ENCODE data around the gene MGAT4A. TPM values are rescaled to one million over a fixed set of nuclear protein-coding genes. Genes with fewer than 3 reads are reported as not detected.
A peak's percentile ranks its signal among the peaks of the same experiment; 100 is the strongest.
"Not testable (repeated sequence)": the region's sequence is repeated elsewhere in the genome, so short reads cannot be mapped to it uniquely, and the experiment has no call there.

Gene MGAT4A
- total RNA-seq, 2 experiments from 2014 or later, result 93.9 to 109 TPM

DNA sequence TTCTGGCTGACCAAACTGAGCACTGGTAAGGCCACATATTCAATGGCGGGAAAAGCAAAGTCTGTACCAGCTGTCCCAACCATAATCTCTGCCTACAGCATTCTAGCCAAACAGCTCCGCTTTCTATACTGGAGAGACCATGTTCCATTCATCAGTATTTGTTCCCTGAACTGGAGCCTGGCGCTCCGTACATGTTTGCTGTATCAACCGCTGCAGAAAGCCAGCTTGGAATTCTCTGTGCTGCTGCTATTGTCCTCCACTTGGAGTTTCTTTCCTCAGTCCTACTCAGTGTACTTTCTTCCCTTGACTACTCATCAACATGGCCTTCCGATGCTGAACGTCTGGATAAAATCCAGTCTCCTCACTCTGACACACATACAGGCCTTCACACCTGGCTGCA lies 124.5 kb downstream of the MGAT4A start:
- Mint-ChIP-seq H3K36me3 (ENCODE audit: low read depth) (peaks cover 23% of the 10 kb centered on the region), H3K27me3 (no peaks in the 10 kb centered on the region), H3K27ac (no peak overlapping the region), H3K9me3 (no peaks in the 10 kb centered on the region), H3K4me1 (peaks cover 58% of the 10 kb centered on the region), H3K4me3 (no peak overlapping the region)
- no peak for DNase-seq
- POLR2A ChIA-PET, result no interaction called here
- CTCF ChIA-PET, result interaction anchor here (0.6 to 1.8 kb wide), 4 partner anchors 11 to 432 kb away, joined by 3 to 4 read pairs (median 3); no protein-coding TSS in a partner anchor

DNA sequence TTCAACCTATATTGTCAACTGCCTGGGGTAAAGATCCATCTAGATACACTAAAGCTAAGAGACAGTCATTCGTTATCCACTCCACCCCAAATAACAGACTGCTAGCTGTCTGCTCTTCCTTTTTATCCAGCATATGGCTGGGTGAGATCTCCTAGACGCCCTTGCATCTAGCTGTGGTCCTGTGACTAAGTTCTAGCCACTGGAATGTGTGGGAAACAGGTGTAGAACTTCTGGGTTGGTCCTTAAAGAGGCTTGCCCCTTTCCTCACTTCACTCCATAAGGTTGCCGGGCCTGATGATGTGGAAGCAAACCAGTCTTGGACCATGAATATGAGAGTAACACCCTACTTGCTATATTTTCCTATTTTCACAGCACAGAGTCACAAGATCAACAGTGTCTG lies 125.9 kb downstream of the MGAT4A start:
- H3K4me3 Mint-ChIP-seq, result no peak overlapping the region
- H3K9me3 Mint-ChIP-seq, result no peaks in the 10 kb centered on the region
- DNase-seq, result no peak
- peaks cover 45% of the 10 kb centered on the region for H3K4me1 Mint-ChIP-seq
- peaks cover 17% of the 10 kb centered on the region for H3K36me3 Mint-ChIP-seq (ENCODE audit: low read depth)
- POLR2A ChIA-PET, result no interaction called here
- H3K27ac Mint-ChIP-seq, result no peak overlapping the region
- no peaks in the 10 kb centered on the region for H3K27me3 Mint-ChIP-seq
- CTCF ChIA-PET, result interaction anchor here (1.3 kb wide), 1 partner anchor 13 kb away, joined by 3 read pairs; no protein-coding TSS in a partner anchor

DNA sequence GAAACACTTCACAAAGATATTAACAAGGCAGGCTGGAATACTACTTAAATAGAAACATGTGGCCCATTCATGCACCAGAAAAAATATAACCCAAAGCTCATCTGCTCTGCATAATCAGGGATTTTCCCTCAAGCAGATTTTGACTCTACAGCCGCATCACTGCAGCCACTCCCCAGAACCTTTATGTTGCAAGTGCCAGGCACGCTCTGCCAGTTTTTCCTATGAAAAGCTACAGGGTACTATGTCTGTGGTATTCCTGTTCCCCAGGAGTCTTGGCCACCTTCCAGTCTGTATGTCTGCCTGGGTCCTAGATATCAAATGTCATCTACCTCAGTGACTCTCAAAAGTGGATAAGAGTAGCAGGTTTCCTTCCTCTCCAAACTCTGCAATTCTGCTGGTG lies 126.4 kb downstream of the MGAT4A start:
- POLR2A ChIA-PET, result no interaction called here
- CTCF ChIA-PET, result interaction anchor here (1.3 kb wide), 1 partner anchor 13 kb away, joined by 3 read pairs; no protein-coding TSS in a partner anchor
- H3K9me3 Mint-ChIP-seq, result no peaks in the 10 kb centered on the region
- peaks cover 42% of the 10 kb centered on the region for H3K4me1 Mint-ChIP-seq
- H3K27ac Mint-ChIP-seq, result no peak overlapping the region
- peaks cover 19% of the 10 kb centered on the region for H3K36me3 Mint-ChIP-seq (ENCODE audit: low read depth)
- DNase-seq, result no peak
- no peaks in the 10 kb centered on the region for H3K27me3 Mint-ChIP-seq
- H3K4me3 Mint-ChIP-seq, result no peak overlapping the region

DNA sequence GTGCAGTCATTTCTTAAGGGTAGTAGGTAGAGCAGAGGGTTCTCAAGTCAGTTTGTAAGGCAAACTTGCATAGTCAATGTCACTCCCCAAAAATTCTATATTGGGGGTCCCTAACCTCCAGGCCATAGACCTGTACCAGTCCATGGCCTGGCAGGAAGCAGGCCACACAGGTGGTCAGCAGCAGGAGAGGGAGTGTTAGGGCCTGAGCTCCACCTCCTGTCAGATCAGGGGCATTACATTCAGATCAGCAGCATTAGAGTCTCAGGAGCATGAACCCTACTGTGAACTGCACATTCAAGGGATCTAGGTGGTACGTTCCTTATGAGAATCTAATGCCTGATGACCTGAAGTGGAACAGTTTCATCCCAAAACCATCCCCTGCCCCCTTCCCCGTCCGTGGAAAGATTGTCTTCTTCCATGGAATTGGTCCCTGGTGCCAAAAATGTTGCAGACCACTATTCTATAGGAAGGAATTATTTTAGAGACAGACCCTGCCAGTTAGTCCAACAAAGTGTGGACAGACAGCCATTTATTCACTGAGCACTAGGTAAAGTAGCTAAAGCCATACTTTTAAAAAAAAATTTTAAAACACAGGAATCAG lies 129.3 kb downstream of the MGAT4A start:
- peaks cover 24% of the 10 kb centered on the region for H3K36me3 Mint-ChIP-seq (ENCODE audit: low read depth)
- DNase-seq, result no peak

DNA sequence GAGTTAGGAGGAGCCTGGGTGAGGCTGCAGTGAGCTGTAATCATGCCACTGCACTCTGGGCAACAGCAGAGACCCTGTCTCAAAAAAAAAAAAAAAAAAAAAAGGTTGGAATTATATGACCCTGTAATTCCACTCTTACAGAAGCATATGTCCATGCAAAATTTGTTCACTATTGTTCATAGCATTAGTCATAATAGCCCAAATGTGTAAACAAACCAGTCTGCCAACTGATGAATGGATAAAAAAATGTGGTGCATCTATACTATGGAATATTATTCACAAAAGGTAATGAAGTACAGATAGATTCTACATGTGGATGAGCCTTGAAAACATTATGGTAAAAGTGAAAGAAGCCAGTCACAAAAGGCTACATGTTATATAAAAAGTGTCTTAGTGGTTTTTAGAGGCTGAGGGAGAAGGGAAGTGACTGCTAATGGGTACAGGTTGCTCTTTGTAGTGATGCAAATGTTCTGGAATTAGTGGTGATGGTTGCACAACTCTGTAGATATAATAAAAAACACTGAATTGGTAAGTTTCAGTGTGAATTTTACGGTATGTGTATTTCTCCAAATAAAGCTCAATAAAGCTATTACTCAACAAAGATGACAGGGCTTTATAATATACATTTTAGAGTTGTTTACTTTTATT lies 132.0 kb downstream of the MGAT4A start:
- Mint-ChIP-seq H3K36me3 (ENCODE audit: low read depth) (peaks cover 38% of the 10 kb centered on the region), H3K4me3 (no peak overlapping the region), H3K9me3 (peaks cover 2% of the 10 kb centered on the region), H3K4me1 (peaks cover 19% of the 10 kb centered on the region), H3K27me3 (no peaks in the 10 kb centered on the region), H3K27ac (peak overlapping the region; percentile 54)
- ChIA-PET CTCF (interaction anchor here (1.3 kb wide), 1 partner anchor 223 kb away, joined by 4 read pairs; no protein-coding TSS in a partner anchor), POLR2A (no interaction called here)
- no peak for DNase-seq

More for the DNA sequence above, 129.3 kb downstream of the MGAT4A start:
- Mint-ChIP-seq H3K4me1 (peaks cover 41% of the 10 kb centered on the region), H3K4me3 (no peak overlapping the region), H3K27me3 (no peaks in the 10 kb centered on the region), H3K9me3 (no peaks in the 10 kb centered on the region), H3K27ac (peak overlapping the region; percentile 31)
- ChIA-PET POLR2A (no interaction called here), CTCF (interaction anchor here (0.6 to 1.8 kb wide), 4 partner anchors 10 to 441 kb away, joined by 3 to 4 read pairs (median 3); no protein-coding TSS in a partner anchor)

DNA sequence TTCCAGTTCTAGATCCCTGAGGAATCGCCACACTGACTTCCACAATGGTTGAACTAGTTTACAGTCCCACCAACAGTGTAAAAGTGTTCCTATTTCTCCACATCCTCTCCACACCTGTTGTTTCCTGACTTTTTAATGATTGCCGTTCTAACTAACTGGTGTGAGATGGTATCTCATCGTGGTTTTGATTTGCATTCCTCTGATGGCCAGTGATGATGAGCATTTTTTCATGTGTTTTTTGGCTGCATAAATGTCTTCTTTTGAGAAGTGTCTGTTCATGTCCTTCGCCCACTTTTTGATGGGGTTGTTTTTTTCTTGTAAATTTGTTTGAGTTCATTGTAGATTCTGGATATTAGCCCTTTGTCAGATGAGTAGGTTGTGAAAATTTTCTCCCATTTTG lies 136.3 kb downstream of the MGAT4A start:
- H3K4me3 Mint-ChIP-seq, CTCF ChIA-PET, H3K27me3 Mint-ChIP-seq, H3K9me3 Mint-ChIP-seq, DNase-seq, POLR2A ChIA-PET, H3K27ac Mint-ChIP-seq: not testable (repeated sequence)
- peaks cover 64% of the 10 kb centered on the region for H3K36me3 Mint-ChIP-seq (ENCODE audit: low read depth)
- peaks cover 17% of the 10 kb centered on the region for H3K4me1 Mint-ChIP-seq

DNA sequence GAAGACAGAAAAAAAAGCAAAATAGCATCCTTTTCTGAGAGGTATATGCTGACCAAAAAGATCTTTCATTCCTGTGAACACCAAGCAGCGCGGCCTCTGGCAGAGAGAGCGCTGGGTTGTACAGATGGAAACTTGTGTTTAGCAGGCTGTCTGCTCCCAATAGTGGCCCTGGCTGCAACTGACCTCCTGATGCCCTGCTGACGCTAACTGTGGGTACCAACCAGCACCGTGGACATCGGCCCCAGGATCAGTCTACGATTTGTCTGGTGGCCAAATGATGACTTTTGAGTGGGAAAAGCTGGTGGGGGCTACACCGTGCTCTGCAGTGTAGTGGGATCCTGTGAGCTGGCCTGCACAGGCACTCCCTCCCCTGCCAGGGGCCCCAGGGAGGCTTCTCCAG lies 138.4 kb downstream of the MGAT4A start:
- ChIA-PET CTCF (no interaction called here), POLR2A (no interaction called here)
- no peak overlapping the region for H3K4me3 Mint-ChIP-seq
- no peak overlapping the region for H3K27ac Mint-ChIP-seq
- DNase-seq, result no peak
- peaks cover 16% of the 10 kb centered on the region for H3K4me1 Mint-ChIP-seq
- H3K36me3 Mint-ChIP-seq (ENCODE audit: low read depth), result peaks cover 72% of the 10 kb centered on the region
- H3K9me3 Mint-ChIP-seq, result peaks cover 9% of the 10 kb centered on the region
- no peaks in the 10 kb centered on the region for H3K27me3 Mint-ChIP-seq

DNA sequence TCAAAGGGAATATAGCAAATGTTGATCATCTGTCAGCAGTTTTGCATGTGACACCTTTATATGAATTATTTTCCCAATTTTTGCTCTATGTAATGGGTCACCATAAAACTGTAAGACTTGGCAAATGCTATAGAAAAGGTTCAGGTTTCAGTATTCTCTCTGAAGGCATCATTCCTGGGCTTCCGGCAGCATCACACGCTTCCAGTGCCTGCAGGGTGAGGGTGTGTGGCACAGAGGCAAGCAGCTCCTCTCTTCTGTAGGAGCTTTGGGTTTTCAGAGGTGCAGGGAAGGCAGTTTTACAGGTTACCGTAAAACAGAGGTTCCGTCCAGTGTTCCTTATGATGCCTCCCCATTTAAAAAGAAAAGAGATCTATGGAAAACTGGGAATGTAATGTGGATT lies 141.4 kb downstream of the MGAT4A start:
- CTCF ChIA-PET, result no interaction called here
- Mint-ChIP-seq H3K9me3 (peaks cover 9% of the 10 kb centered on the region), H3K4me3 (no peak overlapping the region), H3K4me1 (peaks cover 16% of the 10 kb centered on the region), H3K27ac (no peak overlapping the region), H3K27me3 (no peaks in the 10 kb centered on the region), H3K36me3 (ENCODE audit: low read depth) (peaks cover 79% of the 10 kb centered on the region)
- DNase-seq, result no peak
- POLR2A ChIA-PET, result no interaction called here

DNA sequence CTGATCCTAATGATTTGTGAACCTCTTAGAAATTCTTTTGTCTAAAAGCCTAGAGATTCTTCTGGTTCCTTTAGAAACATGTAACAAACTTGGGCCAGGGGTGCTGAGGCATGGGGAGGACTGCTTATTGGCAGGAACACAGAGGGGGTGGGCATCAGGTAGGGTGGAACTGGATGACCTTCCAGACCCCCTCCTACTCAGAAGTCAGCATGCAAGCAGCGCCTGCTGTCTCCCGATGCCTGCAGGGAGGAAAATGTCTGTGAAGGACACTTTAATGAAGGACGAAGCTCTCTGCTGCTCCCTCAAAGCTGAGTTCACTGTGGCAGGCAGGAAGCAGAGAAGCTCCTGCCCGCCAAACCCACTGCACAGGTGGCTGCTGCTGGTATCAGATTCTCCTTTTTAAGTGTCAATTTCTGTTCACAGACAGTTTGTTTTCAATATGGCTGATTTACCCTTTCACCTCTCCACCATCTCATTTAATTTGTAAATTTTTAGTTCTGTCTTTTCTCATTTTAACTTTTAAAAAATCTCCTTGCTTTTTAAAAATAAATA lies 142.0 kb downstream of the MGAT4A start:
- H3K36me3 Mint-ChIP-seq (ENCODE audit: low read depth), result peaks cover 74% of the 10 kb centered on the region

DNA sequence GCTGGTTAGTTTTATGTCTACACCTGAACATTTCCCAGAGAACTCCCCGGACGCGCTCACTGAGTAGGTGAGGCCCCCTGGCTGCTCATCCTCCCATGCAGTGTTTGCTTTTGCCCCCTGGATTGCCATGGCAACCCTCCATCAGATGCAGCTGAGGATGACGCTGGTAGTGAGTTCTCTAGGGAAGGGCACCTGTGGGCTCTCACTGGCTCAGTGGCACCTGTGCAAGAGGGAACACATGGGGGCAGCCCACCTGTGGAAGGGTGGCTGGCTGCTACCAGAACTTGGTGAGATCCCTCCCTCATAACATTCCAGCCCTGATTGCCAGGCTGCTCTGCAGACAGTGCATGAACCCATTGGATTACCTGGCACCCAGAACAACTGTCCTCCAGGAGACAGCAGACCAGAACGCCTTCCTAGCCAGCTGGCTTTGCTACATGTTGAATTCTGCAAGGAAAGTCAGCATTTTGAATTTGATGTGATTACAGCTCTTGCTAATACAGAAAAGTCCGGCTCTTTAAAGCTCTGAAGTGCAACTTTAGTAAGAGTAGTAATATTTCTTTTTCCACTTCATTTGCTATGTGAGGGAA lies 144.3 kb downstream of the MGAT4A start:
- no peaks in the 10 kb centered on the region for H3K9me3 Mint-ChIP-seq
- H3K27me3 Mint-ChIP-seq, result no peaks in the 10 kb centered on the region
- ChIA-PET CTCF (interaction anchor here (0.7 to 1.1 kb wide), 2 partner anchors 10 to 17 kb away, joined by 3 to 5 read pairs; no protein-coding TSS in a partner anchor), POLR2A (interaction anchor here (0.6 kb wide), 1 partner anchor 48 kb away, joined by 5 read pairs; no protein-coding TSS in a partner anchor)
- H3K27ac Mint-ChIP-seq, result no peak overlapping the region
- H3K4me1 Mint-ChIP-seq, result peaks cover 16% of the 10 kb centered on the region
- no peak for DNase-seq
- no peak overlapping the region for H3K4me3 Mint-ChIP-seq
- peaks cover 69% of the 10 kb centered on the region for H3K36me3 Mint-ChIP-seq (ENCODE audit: low read depth)

More for the DNA sequence above, 142.0 kb downstream of the MGAT4A start:
- Mint-ChIP-seq H3K9me3 (peaks cover 8% of the 10 kb centered on the region), H3K27ac (peak overlapping the region; percentile 63), H3K4me1 (peaks cover 16% of the 10 kb centered on the region), H3K4me3 (no peak overlapping the region), H3K27me3 (no peaks in the 10 kb centered on the region)
- ChIA-PET CTCF (no interaction called here), POLR2A (no interaction called here)
- DNase-seq, result no peak

DNA sequence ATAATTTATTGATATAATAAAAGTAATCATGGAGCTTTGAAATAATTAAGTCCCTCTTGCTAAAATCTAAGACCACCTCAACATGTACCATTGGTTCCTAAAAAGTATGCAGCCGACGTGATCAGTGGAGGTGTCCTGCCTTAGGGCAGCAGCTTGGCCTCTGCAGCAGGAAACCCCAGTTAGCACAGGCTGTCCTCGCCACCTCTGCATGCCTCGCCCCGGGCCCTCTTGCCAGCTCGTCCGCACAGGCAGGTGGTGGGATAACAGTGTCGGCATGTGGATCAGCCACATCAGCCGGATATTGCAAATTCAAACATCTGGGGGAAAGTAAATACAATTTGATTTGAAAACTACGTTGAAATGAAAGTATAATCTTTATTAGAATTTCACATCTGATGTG lies 145.5 kb downstream of the MGAT4A start:
- POLR2A ChIA-PET, result no interaction called here
- peaks cover 61% of the 10 kb centered on the region for H3K36me3 Mint-ChIP-seq (ENCODE audit: low read depth)
- no peaks in the 10 kb centered on the region for H3K9me3 Mint-ChIP-seq
- H3K27me3 Mint-ChIP-seq, result no peaks in the 10 kb centered on the region
- CTCF ChIA-PET, result interaction anchor here (0.6 kb wide), 1 partner anchor 199 kb away, joined by 3 read pairs; no protein-coding TSS in a partner anchor
- peaks cover 13% of the 10 kb centered on the region for H3K4me1 Mint-ChIP-seq
- no peak overlapping the region for H3K4me3 Mint-ChIP-seq
- peak overlapping the region; percentile 22 for H3K27ac Mint-ChIP-seq
- no peak for DNase-seq

DNA sequence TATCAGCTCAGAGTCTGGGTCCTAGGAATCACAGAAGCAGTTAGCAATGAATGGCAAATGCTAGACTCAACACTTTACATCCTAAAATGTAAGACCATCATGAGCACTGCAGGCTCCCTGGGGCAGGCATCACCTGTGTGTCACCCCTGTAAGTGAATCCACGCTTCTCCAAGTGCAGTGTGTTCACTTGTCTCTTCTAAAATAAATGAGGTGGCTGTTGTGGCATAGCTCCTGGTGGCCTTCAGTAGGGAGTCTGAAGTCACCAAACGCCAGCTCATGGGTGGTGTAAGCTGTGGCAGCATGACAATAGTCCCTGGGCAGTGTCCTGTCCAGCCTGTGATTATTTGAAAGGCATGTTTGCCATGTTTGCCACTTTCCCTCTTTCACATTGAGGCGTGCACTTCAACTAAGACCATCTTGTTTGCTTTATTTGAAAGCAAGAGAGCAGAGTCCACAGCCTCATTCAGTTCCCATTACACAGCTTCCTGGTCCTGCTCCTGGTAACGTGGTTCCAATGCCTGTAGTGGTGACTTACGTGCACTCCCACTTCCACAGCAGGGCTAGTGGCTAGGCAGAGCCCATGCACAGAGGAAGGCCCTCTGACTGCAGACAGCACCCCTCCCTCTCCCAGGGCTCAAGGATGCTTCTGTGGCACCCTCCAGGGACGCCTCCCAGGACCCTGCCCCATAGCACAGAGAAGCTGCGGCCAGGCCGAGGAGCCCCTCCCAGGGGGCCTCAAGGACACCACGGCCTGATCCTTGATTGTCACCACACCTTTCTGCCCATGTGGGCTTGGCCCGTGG lies 146.9 kb downstream of the MGAT4A start:
- Mint-ChIP-seq H3K4me1 (peaks cover 7% of the 10 kb centered on the region), H3K27ac (peak overlapping the region; percentile 44), H3K9me3 (no peaks in the 10 kb centered on the region), H3K36me3 (ENCODE audit: low read depth) (peaks cover 56% of the 10 kb centered on the region), H3K27me3 (no peaks in the 10 kb centered on the region), H3K4me3 (no peak overlapping the region)
- ChIA-PET CTCF (interaction anchor here (0.8 kb wide), 1 partner anchor 8 kb away, joined by 3 read pairs; no protein-coding TSS in a partner anchor), POLR2A (no interaction called here)
- DNase-seq, result no peak

Data from activated CD4-positive, alpha-beta T cell treated with anti-CD3 and anti-CD28 coated beads, Interleukin-2, amount 10 ng/mL, durations not matched to agents 7 days and 5 days (primary cell).